Measurements from ENCODE around the gene TACC3.

DNA sequence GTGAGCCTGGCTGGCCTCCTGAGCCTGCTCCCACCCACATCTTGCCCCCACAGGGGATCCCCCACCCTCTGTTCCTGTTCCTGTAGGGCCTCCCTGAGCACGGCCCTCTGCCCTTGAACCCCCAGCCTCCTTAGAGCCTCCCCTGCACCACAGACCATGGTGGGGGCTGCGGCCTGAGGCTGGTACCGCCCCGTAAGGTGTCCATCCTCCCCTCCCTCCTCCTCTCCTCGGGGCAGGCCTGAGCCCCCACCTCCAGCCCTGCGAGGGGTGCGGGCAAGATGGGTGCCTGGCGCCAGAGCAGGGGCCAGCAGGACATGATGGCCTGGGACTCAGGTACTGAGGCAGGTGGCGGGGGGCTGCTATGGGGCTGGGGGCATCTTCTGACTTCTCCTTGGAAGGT is 43.3 kb downstream of the TACC3 start:
- TF ChIP-seq EP300 (IDR thresholded peaks at IDR 0.05) (no peak), POLR2A (IDR thresholded peaks at IDR 0.05; ENCODE audit: low read depth) (no peak)

Measured in esophagus muscularis mucosa (tissue), 2 donors.